Activated CD8-positive, alpha-beta T cell treated with anti-CD3 and anti-CD28 coated beads for 36 hours (primary cell): ENCODE data around the gene RACK1. TPM values are rescaled to one million over a fixed set of nuclear protein-coding genes. Genes with fewer than 3 reads are reported as not detected.
A peak's percentile ranks its signal among the peaks of the same experiment; 100 is the strongest.

Source experiments
- ATAC-seq: fragments of 200-7000 bp; cut with Tn5 transposase; one replicate; pipeline ENCODE4 v1.10.0; 2021; ENCODE audit warnings: mild to moderate bottlenecking, moderate library complexity
- CTCF ChIA-PET: fragments of 350-600 bp; sonication (Branson Sonifier 250); formaldehyde crosslinking; loops from one replicate; lab custom pipeline; 2021; ENCODE audit warnings: antibody characterized with exemption; lab: Charles Lee
- POLR2A ChIA-PET: fragments of 350-600 bp; sonication (Branson Sonifier 250); formaldehyde crosslinking; loops from one replicate; lab custom pipeline; 2021; ENCODE audit warnings: antibody characterized with exemption; lab: Charles Lee
- DNase-seq: peaks from one replicate; pipeline ENCODE4 v3.0.0-alpha.2; 2020
- H3K27ac Mint-ChIP-seq: one replicate; pipeline ENCODE4 v1.8.0; 2021; ENCODE audit warnings: mild to moderate bottlenecking, mixed read lengths
- H3K27me3 Mint-ChIP-seq: one replicate; pipeline ENCODE4 v1.8.0; 2021; ENCODE audit warnings: mixed read lengths
- H3K36me3 Mint-ChIP-seq: one replicate; pipeline ENCODE4 v1.8.0; 2021; ENCODE audit warnings: low read depth, mixed read lengths
- H3K4me1 Mint-ChIP-seq: one replicate; pipeline ENCODE4 v1.8.0; 2021; ENCODE audit warnings: low read depth, mixed read lengths
- H3K4me3 Mint-ChIP-seq: one replicate; pipeline ENCODE4 v1.8.0; 2021; ENCODE audit warnings: mild to moderate bottlenecking, moderate library complexity, mixed read lengths
- H3K9me3 Mint-ChIP-seq: one replicate; pipeline ENCODE4 v1.8.0; 2021; ENCODE audit warnings: mixed read lengths
- CTCF ChIP-seq: fragments of 200-600 bp; IDR thresholded peaks from one replicate; pipeline ENCODE4 v1.8.0; 2022; ENCODE audit warnings: antibody characterized with exemption, mild to moderate bottlenecking
- intact Hi-C: fragments of 100-400 bp; cut with micrococcal nuclease; formaldehyde crosslinking; loops from one replicate; pipeline ENCODE4 v1.10.0; 2022
- total RNA-seq, 2 experiments: library from RNA; stranded (reverse); gene quantifications; one replicate each; pipeline ENCODE4 v1.2.3, GENCODE V29; 2021

The RACK1 gene
- total RNA-seq, 2 experiments from 2014 or later: 2,759 to 2,801 TPM

DNA sequence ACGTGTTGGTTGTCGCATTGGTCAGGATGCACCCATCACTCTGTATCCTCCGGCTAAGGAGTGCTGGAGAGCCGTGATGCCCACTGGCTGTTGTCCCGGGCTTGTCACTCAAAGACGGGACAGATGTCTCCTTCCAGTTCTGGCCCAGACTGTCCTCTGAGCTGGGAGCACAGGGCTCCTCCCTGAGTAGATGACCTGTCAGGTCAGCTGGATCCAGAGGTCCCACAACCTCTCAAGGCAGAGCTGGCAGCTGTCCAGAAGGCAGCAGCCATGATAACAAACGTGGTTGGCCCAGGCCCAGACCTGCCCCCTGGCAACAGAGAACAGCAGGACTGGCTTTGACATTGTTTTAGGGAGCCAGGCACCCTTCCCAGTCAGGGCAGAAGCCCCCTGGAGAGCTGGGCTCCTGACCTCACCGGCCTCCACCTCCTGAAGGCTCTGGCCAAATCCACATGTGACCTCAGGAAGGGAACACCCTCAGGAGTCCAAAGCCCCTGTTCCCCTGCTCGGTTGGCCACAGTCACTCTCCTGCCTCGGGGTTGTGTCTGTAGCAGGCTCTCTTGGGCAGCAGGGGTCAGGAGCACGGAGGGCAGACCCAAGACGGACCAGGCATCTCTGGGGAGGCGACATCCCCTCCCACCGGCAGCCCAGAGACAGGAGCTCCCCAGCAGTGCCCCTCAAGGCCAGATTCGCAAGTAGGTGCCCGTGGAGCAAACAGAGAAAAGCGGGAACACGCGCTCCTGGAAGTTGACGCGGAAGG lies 49.0 kb downstream of the RACK1 start:
- ChIA-PET POLR2A (interaction anchor here (1.5 to 9.3 kb wide), 2 partner anchors 10 kb away, joined by 3 to 159 read pairs; partner anchors contain the start of gene TRIM7), CTCF (interaction anchor here (7.8 kb wide), 1 partner anchor 10 kb away, joined by 80 read pairs; the partner anchor contains the start of gene TRIM7)
- Mint-ChIP-seq H3K27me3 (no peaks in the 10 kb centered on the region), H3K9me3 (no peaks in the 10 kb centered on the region), H3K4me1 (peaks cover 18% of the 10 kb centered on the region), H3K27ac (no peak overlapping the region), H3K4me3 (no peak overlapping the region), H3K36me3 (peaks cover 7% of the 10 kb centered on the region)
- no peak for TF ChIP-seq CTCF
- DNase-seq: no peak
- intact Hi-C loops: no loop called here
- ATAC-seq: no peak

- no peaks in the 10 kb centered on the region for H3K9me3 Mint-ChIP-seq
- H3K4me1 Mint-ChIP-seq: peaks cover 18% of the 10 kb centered on the region
- intact Hi-C loops: no loop called here
- H3K27ac Mint-ChIP-seq: peak overlapping the region; percentile 20
- peaks cover 7% of the 10 kb centered on the region for H3K36me3 Mint-ChIP-seq
- no peak for DNase-seq
- CTCF ChIA-PET: interaction anchor here (0.6 to 7.8 kb wide), 4 partner anchors 11 to 67 kb away, joined by 3 to 80 read pairs (median 4); partner anchors contain the start of genes TRIM52 and TRIM7
- POLR2A ChIA-PET: interaction anchor here (0.9 to 9.3 kb wide), 5 partner anchors 9 to 69 kb away, joined by 3 to 159 read pairs (median 4); partner anchors contain the start of gene TRIM7
- peak overlapping the region; percentile 91 for H3K4me3 Mint-ChIP-seq
- no peaks in the 10 kb centered on the region for H3K27me3 Mint-ChIP-seq
- no peak for TF ChIP-seq CTCF
- no peak for ATAC-seq
These were observed 50.0 kb downstream of the RACK1 start for GRCh38 chr5:181193656-181194055.

DNA sequence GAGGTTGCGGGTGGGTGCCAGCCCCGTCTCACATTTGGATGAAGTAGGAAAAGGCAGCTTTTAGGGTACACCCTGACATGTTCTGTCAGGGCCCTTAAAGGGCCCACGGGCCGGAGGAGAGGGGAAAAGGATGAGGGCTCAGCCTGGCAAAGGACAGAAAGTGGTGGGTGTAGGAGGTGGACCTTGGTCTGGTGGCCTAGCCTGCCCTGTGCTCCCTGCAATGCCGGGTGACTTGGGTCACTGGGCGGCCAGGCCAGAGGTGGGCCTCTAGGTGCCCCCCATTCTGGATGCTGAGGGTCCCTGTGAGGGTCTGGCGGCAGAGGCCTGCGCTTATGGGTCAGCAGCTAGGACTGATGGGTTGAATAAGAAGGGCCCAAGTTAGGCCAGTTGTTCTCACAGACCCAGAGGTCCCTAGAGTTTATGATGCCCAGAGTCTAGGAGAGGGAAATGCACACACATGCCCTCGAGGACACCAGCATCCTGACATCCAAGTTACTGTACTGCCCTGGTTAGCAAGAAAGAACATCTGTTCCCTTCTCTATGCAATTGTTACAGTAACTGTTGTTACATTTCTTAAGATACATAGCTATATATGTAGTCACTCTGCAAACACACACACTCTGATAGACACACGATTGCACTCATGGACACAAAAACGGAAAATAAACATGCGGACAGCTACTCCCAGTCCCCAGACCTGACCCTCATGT lies 51.2 kb downstream of the RACK1 start:
- ATAC-seq: no peak
- intact Hi-C loops: no loop called here
- peak overlapping the region; percentile 91 for H3K4me3 Mint-ChIP-seq

More for the DNA sequence above, 51.2 kb downstream of the RACK1 start:
- no peak for DNase-seq
- no peak for TF ChIP-seq CTCF
- CTCF ChIA-PET: interaction anchor here (1.0 to 7.8 kb wide), 7 partner anchors 11 to 68 kb away, joined by 3 to 80 read pairs (median 4); partner anchors contain the start of genes TRIM41, TRIM52 and TRIM7
- peaks cover 2% of the 10 kb centered on the region for H3K27me3 Mint-ChIP-seq
- H3K27ac Mint-ChIP-seq: peak overlapping the region; percentile 97
- peaks cover 25% of the 10 kb centered on the region for H3K4me1 Mint-ChIP-seq
- H3K9me3 Mint-ChIP-seq: no peaks in the 10 kb centered on the region
- peaks cover 9% of the 10 kb centered on the region for H3K36me3 Mint-ChIP-seq
- POLR2A ChIA-PET: interaction anchor here (0.7 to 9.3 kb wide), 8 partner anchors 12 to 362 kb away, joined by 3 to 159 read pairs (median 6); partner anchors contain the start of genes RACK1, TRIM41 and TRIM7
